Liver (tissue), 9 donors: ENCODE measurements around the gene PSMB4. TPM values are rescaled to one million over a fixed set of nuclear protein-coding genes. Genes with fewer than 3 reads are reported as not detected.
A peak's percentile ranks its signal among the peaks of the same experiment; 100 is the strongest.
"Not testable (repeated sequence)": the region's sequence is repeated elsewhere in the genome, so short reads cannot be mapped to it uniquely, and the experiment has no call there.

Experiments used
- DNase-seq: peaks from one replicate; pipeline ENCODE4 v3.0.0-alpha.2; 2017; ENCODE audit warnings: low spot score
- H3K27ac ChIP-seq, 2 donors: one replicate each; pipeline ENCODE4 v1.7.0; 2013; ENCODE audit warnings: inconsistent platforms in 2 of 2, low read length in 2 of 2, control low read depth in 1 of 2, low read depth in 1 of 2, mild to moderate bottlenecking in 1 of 2
- H3K27me3 ChIP-seq, 4 donors: one replicate each; pipeline versions ENCODE4 v1.6.1 to v1.7.0; 2013; ENCODE audit warnings: low read length in 3 of 4, inconsistent platforms in 1 of 4, mild to moderate bottlenecking in 1 of 4, moderate library complexity in 1 of 4; ENCODE audit not compliant: control insufficient read depth in 4 of 4, insufficient read depth in 4 of 4
- H3K36me3 ChIP-seq, 4 donors: one replicate each; pipeline versions ENCODE4 v1.6.1 to v1.7.0; 2013; ENCODE audit warnings: low read length in 3 of 4, mild to moderate bottlenecking in 3 of 4, low read depth in 1 of 4, moderate library complexity in 1 of 4; ENCODE audit not compliant: control insufficient read depth in 4 of 4, insufficient read depth in 3 of 4
- H3K4me1 ChIP-seq, 4 donors: one replicate each; pipeline versions ENCODE4 v1.6.1 to v1.7.0; 2013; ENCODE audit warnings: low read length in 3 of 4, mild to moderate bottlenecking in 3 of 4, moderate library complexity in 1 of 4; ENCODE audit not compliant: control insufficient read depth in 4 of 4, insufficient read depth in 4 of 4
- H3K4me3 ChIP-seq, 3 donors: one replicate each; pipeline versions ENCODE4 v1.6.1 to v1.7.0; 2013; ENCODE audit warnings: low read length in 3 of 3, control low read depth in 1 of 3, low read depth in 1 of 3, mild to moderate bottlenecking in 1 of 3
- H3K9ac ChIP-seq, 2 donors: one replicate each; pipeline ENCODE4 v1.7.0; 2013; ENCODE audit warnings: low read length in 2 of 2, mild to moderate bottlenecking in 2 of 2, moderate library complexity in 2 of 2, control low read depth in 1 of 2, low read depth in 1 of 2
- H3K9me3 ChIP-seq, 4 donors: one replicate each; pipeline versions ENCODE4 v1.6.1 to v1.7.0; 2013; ENCODE audit warnings: low read length in 3 of 4; ENCODE audit not compliant: control insufficient read depth in 4 of 4
- ATF3 ChIP-seq: IDR thresholded peaks from 2 replicates; pipeline ENCODE4 v1.6.1; 2016; ENCODE audit warnings: antibody characterized with exemption
- CTCF ChIP-seq: fragments of 150-350 bp; IDR thresholded peaks from 2 replicates; pipeline ENCODE4 v1.5.1; 2017; ENCODE audit warnings: improper control_type of control experiment, low read depth, low read length; ENCODE audit not compliant: missing input control
- EGR1 ChIP-seq, 2 donors: IDR thresholded peaks; 2 replicates each; pipeline ENCODE4 v1.6.1; 2016 to 2018; ENCODE audit warnings: antibody characterized with exemption in 2 of 2, low read depth in 2 of 2
- FOXA1 ChIP-seq: IDR thresholded peaks from 2 replicates; pipeline ENCODE4 v1.6.1; 2016; ENCODE audit warnings: antibody characterized with exemption
- FOXA2 ChIP-seq: IDR thresholded peaks from 2 replicates; pipeline ENCODE4 v1.6.1; 2016; ENCODE audit warnings: antibody characterized with exemption
- GABPA ChIP-seq, 2 donors: IDR thresholded peaks in 1 of 2; conservative IDR thresholded peaks in 1 of 2; 2 replicates each; pipeline ENCODE4 v1.6.1; 2016; ENCODE audit warnings: antibody characterized with exemption in 2 of 2, mild to moderate bottlenecking in 1 of 2, moderate library complexity in 1 of 2
- HNF4A ChIP-seq, 2 donors: conservative IDR thresholded peaks; 2 replicates each; pipeline ENCODE4 v1.6.1; 2016; ENCODE audit warnings: antibody characterized with exemption in 2 of 2, mild to moderate bottlenecking in 2 of 2
- HNF4G ChIP-seq: IDR thresholded peaks from 2 replicates; pipeline ENCODE4 v1.6.1; 2016; ENCODE audit warnings: antibody characterized with exemption
- JUND ChIP-seq, 2 donors: IDR thresholded peaks; 2 replicates each; pipeline ENCODE4 v1.6.1; 2016; ENCODE audit warnings: antibody characterized with exemption in 2 of 2
- MAX ChIP-seq: IDR thresholded peaks from 2 replicates; pipeline ENCODE4 v1.6.1; 2016; ENCODE audit warnings: antibody characterized with exemption
- NR2F2 ChIP-seq: IDR thresholded peaks from 2 replicates; pipeline ENCODE4 v1.6.1; 2016; ENCODE audit warnings: antibody characterized with exemption
- RAD21 ChIP-seq, 2 donors: IDR thresholded peaks; 2 replicates each; pipeline ENCODE4 v1.6.1; 2016; ENCODE audit warnings: antibody characterized with exemption in 2 of 2, mild to moderate bottlenecking in 2 of 2
- REST ChIP-seq: IDR thresholded peaks from 2 replicates; pipeline ENCODE4 v1.6.1; 2016; ENCODE audit warnings: antibody characterized with exemption, mild to moderate bottlenecking
- RXRA ChIP-seq, 2 donors: IDR thresholded peaks; 2 replicates each; pipeline ENCODE4 v1.6.1; 2017 to 2018; ENCODE audit warnings: antibody characterized with exemption in 2 of 2, mild to moderate bottlenecking in 1 of 2
- SP1 ChIP-seq: IDR thresholded peaks from 2 replicates; pipeline ENCODE4 v1.6.1; 2018; ENCODE audit warnings: antibody characterized with exemption, mild to moderate bottlenecking
- TAF1 ChIP-seq: conservative IDR thresholded peaks from 2 replicates; pipeline ENCODE4 v1.6.1; 2016; ENCODE audit warnings: antibody characterized with exemption, mild to moderate bottlenecking
- YY1 ChIP-seq: IDR thresholded peaks from 2 replicates; pipeline ENCODE4 v1.6.1; 2016; ENCODE audit warnings: antibody characterized with exemption, mild to moderate bottlenecking
- ZBTB33 ChIP-seq: IDR thresholded peaks from 2 replicates; pipeline ENCODE4 v1.6.1; 2016; ENCODE audit warnings: antibody characterized with exemption
- WGBS: extraction: QIAGEN DNeasy Blood & Tissue Kit; methylation state at CpG from one replicate; pipeline ENCODE4 v1.1.7; 2013; 5-methylcytosine and 5-hydroxymethylcytosine counted together
- polyA plus RNA-seq, 2 donors: library from polyadenylated mRNA; stranded (reverse) in 1 of 2; unstranded in 1 of 2; fragments of 200-250 nt in 1 of 2; fragments of >200 nt in 1 of 2; fragmentation: Nextera tagmentation in 1 of 2; extraction: Ambion mirVana in 1 of 2; gene quantifications; one replicate each; pipeline versions ENCODE4 v1.2.1 to v1.2.3, GENCODE V29; 2013 to 2015
- total RNA-seq, 2 donors: library from RNA; depleted of rRNA; stranded (reverse); fragments of >200 nt; gene quantifications; one replicate each; pipeline ENCODE4 v1.2.3, GENCODE V29; 2014
- donor health status: healthy.
- donor health status: healthy.
- donor health status: healthy.
- donor health status: healthy.
- donor health status: healthy.

The PSMB4 gene
- total and polyA plus RNA-seq, 4 donors: 130 to 228 (median 202) TPM

- no peaks in the 10 kb centered on the region for H3K27me3 ChIP-seq
- no peaks in the 10 kb centered on the region for H3K36me3 ChIP-seq
- H3K9me3 ChIP-seq: no peaks in the 10 kb centered on the region
- H3K9ac ChIP-seq: no peak overlapping the region
- no peak overlapping the region for H3K27ac ChIP-seq
- no peak for DNase-seq
- H3K4me1 ChIP-seq: peaks cover 0 to 2% (median 2%) of the 10 kb centered on the region in 4 donors
- 92% methylated on average over 2 of the region's 2 CpGs for WGBS
- H3K4me3 ChIP-seq: no peak overlapping the region
- no peak for TF ChIP-seq HNF4A (conservative IDR thresholded peaks at IDR 0.05)
Measured at GRCh38 chr1:151386002-151386401, 13.4 kb upstream of the PSMB4 start.

- not testable (repeated sequence) for DNase-seq, H3K27me3 ChIP-seq, H3K9me3 ChIP-seq, H3K9ac ChIP-seq, H3K4me3 ChIP-seq, H3K36me3 ChIP-seq, H3K4me1 ChIP-seq
- peak overlapping the region in 1 of 2 donors; percentile 3 for H3K27ac ChIP-seq
- 77% methylated on average over 22 of the region's 22 CpGs for WGBS
Measured at GRCh38 chr1:151390221-151391078, 8.9 kb upstream of the PSMB4 start.

GRCh38 chr1:151391079-151391563, 8.3 kb upstream of the PSMB4 start:
- peaks cover 0 to 6% (median 4%) of the 10 kb centered on the region in 4 donors for H3K4me1 ChIP-seq
- DNase-seq: no peak
- peak; percentile 89 for TF ChIP-seq SP1
- TF ChIP-seq ZBTB33: no peak
- TF ChIP-seq JUND (IDR thresholded peaks at IDR 0.05): peak; percentile 5 to 28
- peak in 1 of 2 donors; percentile 47 for TF ChIP-seq RAD21 (IDR thresholded peaks at IDR 0.05)
- TF ChIP-seq HNF4G: peak; percentile 62
- TF ChIP-seq RXRA (IDR thresholded peaks at IDR 0.05): peak; percentile 83 to 95
- TF ChIP-seq HNF4A (conservative IDR thresholded peaks at IDR 0.05): peak; percentile 66 to 86
- no peak for TF ChIP-seq FOXA1
- TF ChIP-seq GABPA (IDR thresholded peaks at IDR 0.05 in 1 of 2, conservative IDR thresholded peaks at IDR 0.05 in 1 of 2): no peak
- no peak for TF ChIP-seq TAF1
- TF ChIP-seq EGR1 (IDR thresholded peaks at IDR 0.05; ENCODE audit: low read depth in 2 of 2): no peak
- no peak for TF ChIP-seq CTCF
- no peak for TF ChIP-seq ATF3
- no peak for TF ChIP-seq FOXA2
- TF ChIP-seq YY1: no peak
- TF ChIP-seq REST: no peak
- no peak for TF ChIP-seq NR2F2
- no peak for TF ChIP-seq MAX
- no peak overlapping the region for H3K9ac ChIP-seq
- no peak overlapping the region for H3K4me3 ChIP-seq
- no peaks in the 10 kb centered on the region for H3K27me3 ChIP-seq
- no peaks in the 10 kb centered on the region for H3K36me3 ChIP-seq
- WGBS: 29% methylated on average over 3 of the region's 3 CpGs
- H3K9me3 ChIP-seq: no peaks in the 10 kb centered on the region
- peak overlapping the region in 1 of 2 donors; percentile 3 for H3K27ac ChIP-seq
